Muscle of back (tissue), 11 donors: ENCODE measurements around the gene NTNG1. TPM values are rescaled to one million over a fixed set of nuclear protein-coding genes. Genes with fewer than 3 reads are reported as not detected.
A peak's percentile ranks its signal among the peaks of the same experiment; 100 is the strongest.

Experiments
- DNase-seq, 3 donors: peaks; one replicate each; pipeline versions ENCODE4 v3.0.0 to v3.0.0-alpha.2; 2013
- polyA plus RNA-seq, 10 donors: library from polyadenylated mRNA; unstranded; fragments of 120-200 nt; gene quantifications; one replicate each; pipeline ENCODE4 v1.2.1, GENCODE V29; 2013; ENCODE audit not compliant: insufficient read length in 10 of 10

NTNG1 gene
- polyA plus RNA-seq, 10 donors, result 6.4 to 18.1 (median 10.5) TPM

GRCh38 chr1:107454791-107455190, 314.0 kb downstream of the NTNG1 start:
- DNase-seq, result no peak

- no peak for DNase-seq
Observed at GRCh38 chr1:107457989-107458388, 317.1 kb downstream of the NTNG1 start.

GRCh38 chr1:107459204-107459904, 318.5 kb downstream of the NTNG1 start:
- DNase-seq, result no peak

GRCh38 chr1:107460035-107460434, 319.2 kb downstream of the NTNG1 start:
- DNase-seq, result no peak

- no peak for DNase-seq
Observed at GRCh38 chr1:107464827-107465226, 324.0 kb downstream of the NTNG1 start.

GRCh38 chr1:107467286-107467685, 326.4 kb downstream of the NTNG1 start:
- no peak for DNase-seq

- DNase-seq, result no peak
Observed at GRCh38 chr1:107467811-107468210, 327.0 kb downstream of the NTNG1 start.

- DNase-seq, result no peak
Observed at GRCh38 chr1:107473065-107473464, 332.2 kb downstream of the NTNG1 start.

- DNase-seq, result peak in 1 of 3 donors; percentile 13
Observed at GRCh38 chr1:107474877-107475612, 334.2 kb downstream of the NTNG1 start.

- DNase-seq, result no peak
Observed at GRCh38 chr1:107477233-107477632, 336.4 kb downstream of the NTNG1 start.

GRCh38 chr1:107479865-107480350, 339.1 kb downstream of the NTNG1 start:
- DNase-seq, result no peak

GRCh38 chr1:107480548-107481415, 339.9 kb downstream of the NTNG1 start:
- peak in 2 of 3 donors; percentile 16 to 26 for DNase-seq

- DNase-seq, result no peak
Observed at GRCh38 chr1:107481756-107482384, 341.0 kb downstream of the NTNG1 start.

- DNase-seq, result no peak
Observed at GRCh38 chr1:107483949-107484348, 343.1 kb downstream of the NTNG1 start.

- DNase-seq, result no peak
Observed at GRCh38 chr1:107486349-107486748, 345.5 kb downstream of the NTNG1 start.

- DNase-seq, result no peak
Observed at GRCh38 chr1:107487506-107487905, 346.7 kb downstream of the NTNG1 start.

GRCh38 chr1:107491582-107491981, 350.7 kb downstream of the NTNG1 start:
- no peak for DNase-seq

- no peak for DNase-seq
Observed at GRCh38 chr1:107493111-107493716, 352.4 kb downstream of the NTNG1 start.

GRCh38 chr1:107494061-107494460, 353.2 kb downstream of the NTNG1 start:
- DNase-seq, result no peak

GRCh38 chr1:107496002-107496401, 355.2 kb downstream of the NTNG1 start:
- DNase-seq, result no peak

- DNase-seq, result no peak
Observed at GRCh38 chr1:107499139-107499744, 358.4 kb downstream of the NTNG1 start.
